HepG2 (cell line): ENCODE data around the gene EXOC3L4. TPM values are rescaled to one million over a fixed set of nuclear protein-coding genes. Genes with fewer than 3 reads are reported as not detected.
A peak's percentile ranks its signal among the peaks of the same experiment; 100 is the strongest.

Source experiments
- AKAP8 ChIP-seq: sonication (generic); formaldehyde crosslinking; IDR thresholded peaks from 2 replicates; pipeline ENCODE4 v1.5.1; 2020; ENCODE audit warnings: mild to moderate bottlenecking, missing genetic modification reagents
- FOXP1 ChIP-seq, 2 experiments: fragments of 450-650 bp in 1 of 2; IDR thresholded peaks; 2 replicates each; pipeline ENCODE4 v1.6.1; 2017 to 2018; ENCODE audit warnings: antibody characterized with exemption in 1 of 2
- HHEX ChIP-seq: IDR thresholded peaks from 2 replicates; pipeline ENCODE4 v1.6.1; 2016; ENCODE audit warnings: control low read depth
- PHF21A ChIP-seq: sonication (generic); formaldehyde crosslinking; IDR thresholded peaks from 2 replicates; pipeline ENCODE4 v1.5.0; 2020; ENCODE audit warnings: mild to moderate bottlenecking, missing genetic modification reagents
- ZBTB8A ChIP-seq: sonication (generic); formaldehyde crosslinking; IDR thresholded peaks from 2 replicates; pipeline ENCODE4 v1.4.0; 2020; ENCODE audit warnings: mild to moderate bottlenecking, low read depth, missing genetic modification reagents, borderline replicate concordance
- ZNF782 ChIP-seq: sonication (generic); formaldehyde crosslinking; IDR thresholded peaks from 2 replicates; pipeline ENCODE4 v1.4.0; 2020; ENCODE audit warnings: missing genetic modification reagents, mild to moderate bottlenecking, borderline replicate concordance
- polyA plus RNA-seq, 8 experiments: library from polyadenylated mRNA; depleted of rRNA in 3 of 8; stranded (reverse) in 7 of 8; unstranded in 1 of 8; fragments of >200 nt; fragmentation: Illumina TruSeq in 4 of 8; extraction: Trizol in 4 of 8; gene quantifications; 2 replicates each; pipeline versions ENCODE4 v1.2.1 to v1.2.3, GENCODE V29; 2011 to 2016; ENCODE audit warnings: low read depth in 4 of 8, missing spikeins in 1 of 8, mixed read lengths in 1 of 8; ENCODE audit not compliant: insufficient read depth in 1 of 8
- total RNA-seq, 5 experiments: library from RNA; depleted of rRNA; stranded (reverse); fragments of >200 nt; fragmentation: Illumina TruSeq; extraction: Trizol; gene quantifications; 2 replicates each; pipeline ENCODE4 v1.2.3, GENCODE V29; 2016; ENCODE audit warnings: low read depth in 1 of 5
- TF ChIP-seq, protein P1 (sequence below): sonication (generic); formaldehyde crosslinking; IDR thresholded peaks from 2 replicates; pipeline ENCODE4 v1.4.0; 2020; ENCODE audit warnings: mild to moderate bottlenecking, missing genetic modification reagents
- TF ChIP-seq, protein P2 (sequence below): sonication (generic); formaldehyde crosslinking; conservative IDR thresholded peaks from 2 replicates; pipeline ENCODE4 v1.5.0; 2020; ENCODE audit warnings: missing genetic modification reagents
- TF ChIP-seq, protein P3 (sequence below), 2 experiments: fragments of 450-650 bp in 1 of 2; sonication (generic) in 1 of 2; formaldehyde crosslinking in 1 of 2; IDR thresholded peaks; 2 replicates each; pipeline versions ENCODE4 v1.6.1 to v1.8.0; 2016 to 2022; ENCODE audit warnings: antibody characterized with exemption in 1 of 2, mild to moderate bottlenecking in 1 of 2, missing genetic modification reagents in 1 of 2
- TF ChIP-seq, protein P4 (sequence below): sonication (generic); formaldehyde crosslinking; IDR thresholded peaks from 2 replicates; pipeline ENCODE4 v1.4.0; 2020; ENCODE audit warnings: mild to moderate bottlenecking, low read depth, missing genetic modification reagents

Gene EXOC3L4
- total and polyA plus RNA-seq, 2 of the 13 experiments (the other 11 are each of a cell fraction or from before 2014, with no cell fraction given): 11.8 to 27.0 TPM

DNA sequence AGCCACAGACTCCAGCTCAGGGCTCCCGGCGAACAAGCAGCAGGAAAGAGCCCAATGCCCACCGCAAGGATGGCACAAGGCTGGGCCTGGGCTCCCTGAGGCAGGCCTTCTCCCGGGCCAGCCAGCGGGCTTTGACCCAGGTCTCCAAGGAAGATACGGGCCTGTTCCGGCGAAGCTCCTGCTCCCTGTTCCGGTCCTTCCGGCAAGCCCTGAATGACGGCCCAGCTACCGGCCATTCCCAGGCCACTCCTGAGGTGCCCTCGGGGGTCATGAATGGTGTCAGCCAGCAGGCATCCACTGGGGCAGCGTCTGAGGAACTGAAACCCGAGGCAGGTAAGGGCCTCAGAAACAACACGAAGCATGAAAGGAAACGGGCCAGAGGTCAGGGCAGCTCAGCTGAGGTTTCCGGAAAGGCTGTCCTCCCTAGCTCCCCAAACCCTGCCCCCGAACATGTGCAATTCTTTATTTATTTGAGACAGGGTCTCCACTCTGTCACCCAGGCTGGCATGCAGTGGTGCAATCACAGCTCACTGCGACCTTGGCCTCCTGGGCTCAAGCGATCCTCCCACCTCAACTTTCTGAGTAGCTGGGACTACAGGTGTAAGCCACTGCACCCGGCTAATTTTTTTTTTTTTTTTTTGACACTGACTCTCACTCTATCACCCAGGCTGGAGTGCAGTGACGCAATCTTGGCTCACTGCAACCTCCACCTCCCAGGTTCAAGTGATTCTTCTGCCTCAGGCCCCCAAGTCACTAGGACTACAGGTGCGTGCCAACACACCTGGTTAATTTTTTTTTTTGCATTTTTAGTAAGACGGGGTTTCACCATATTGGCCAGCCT is 6.0 kb downstream of the EXOC3L4 start (continued):
- peak; percentile 72; the same call in 1 of the 2 replicates for TF ChIP-seq ZBTB8A (CRISPR knock-in tag)
- TF ChIP-seq AKAP8 (CRISPR knock-in tag): no peak
- no peak for TF ChIP-seq FOXP1 (IDR thresholded peaks at IDR 0.05)
- peak; percentile 64; the same call in 1 of the 2 replicates for TF ChIP-seq FOXP1 (CRISPR knock-in tag; IDR thresholded peaks at IDR 0.05)
- TF ChIP-seq, protein P1, sequence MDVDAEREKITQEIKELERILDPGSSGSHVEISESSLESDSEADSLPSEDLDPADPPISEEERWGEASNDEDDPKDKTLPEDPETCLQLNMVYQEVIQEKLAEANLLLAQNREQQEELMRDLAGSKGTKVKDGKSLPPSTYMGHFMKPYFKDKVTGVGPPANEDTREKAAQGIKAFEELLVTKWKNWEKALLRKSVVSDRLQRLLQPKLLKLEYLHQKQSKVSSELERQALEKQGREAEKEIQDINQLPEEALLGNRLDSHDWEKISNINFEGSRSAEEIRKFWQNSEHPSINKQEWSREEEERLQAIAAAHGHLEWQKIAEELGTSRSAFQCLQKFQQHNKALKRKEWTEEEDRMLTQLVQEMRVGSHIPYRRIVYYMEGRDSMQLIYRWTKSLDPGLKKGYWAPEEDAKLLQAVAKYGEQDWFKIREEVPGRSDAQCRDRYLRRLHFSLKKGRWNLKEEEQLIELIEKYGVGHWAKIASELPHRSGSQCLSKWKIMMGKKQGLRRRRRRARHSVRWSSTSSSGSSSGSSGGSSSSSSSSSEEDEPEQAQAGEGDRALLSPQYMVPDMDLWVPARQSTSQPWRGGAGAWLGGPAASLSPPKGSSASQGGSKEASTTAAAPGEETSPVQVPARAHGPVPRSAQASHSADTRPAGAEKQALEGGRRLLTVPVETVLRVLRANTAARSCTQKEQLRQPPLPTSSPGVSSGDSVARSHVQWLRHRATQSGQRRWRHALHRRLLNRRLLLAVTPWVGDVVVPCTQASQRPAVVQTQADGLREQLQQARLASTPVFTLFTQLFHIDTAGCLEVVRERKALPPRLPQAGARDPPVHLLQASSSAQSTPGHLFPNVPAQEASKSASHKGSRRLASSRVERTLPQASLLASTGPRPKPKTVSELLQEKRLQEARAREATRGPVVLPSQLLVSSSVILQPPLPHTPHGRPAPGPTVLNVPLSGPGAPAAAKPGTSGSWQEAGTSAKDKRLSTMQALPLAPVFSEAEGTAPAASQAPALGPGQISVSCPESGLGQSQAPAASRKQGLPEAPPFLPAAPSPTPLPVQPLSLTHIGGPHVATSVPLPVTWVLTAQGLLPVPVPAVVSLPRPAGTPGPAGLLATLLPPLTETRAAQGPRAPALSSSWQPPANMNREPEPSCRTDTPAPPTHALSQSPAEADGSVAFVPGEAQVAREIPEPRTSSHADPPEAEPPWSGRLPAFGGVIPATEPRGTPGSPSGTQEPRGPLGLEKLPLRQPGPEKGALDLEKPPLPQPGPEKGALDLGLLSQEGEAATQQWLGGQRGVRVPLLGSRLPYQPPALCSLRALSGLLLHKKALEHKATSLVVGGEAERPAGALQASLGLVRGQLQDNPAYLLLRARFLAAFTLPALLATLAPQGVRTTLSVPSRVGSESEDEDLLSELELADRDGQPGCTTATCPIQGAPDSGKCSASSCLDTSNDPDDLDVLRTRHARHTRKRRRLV (CRISPR knock-in tag): 0 out of 2 replicates have a peak, but pooled peaks have one; percentile 5
- TF ChIP-seq, protein P2, sequence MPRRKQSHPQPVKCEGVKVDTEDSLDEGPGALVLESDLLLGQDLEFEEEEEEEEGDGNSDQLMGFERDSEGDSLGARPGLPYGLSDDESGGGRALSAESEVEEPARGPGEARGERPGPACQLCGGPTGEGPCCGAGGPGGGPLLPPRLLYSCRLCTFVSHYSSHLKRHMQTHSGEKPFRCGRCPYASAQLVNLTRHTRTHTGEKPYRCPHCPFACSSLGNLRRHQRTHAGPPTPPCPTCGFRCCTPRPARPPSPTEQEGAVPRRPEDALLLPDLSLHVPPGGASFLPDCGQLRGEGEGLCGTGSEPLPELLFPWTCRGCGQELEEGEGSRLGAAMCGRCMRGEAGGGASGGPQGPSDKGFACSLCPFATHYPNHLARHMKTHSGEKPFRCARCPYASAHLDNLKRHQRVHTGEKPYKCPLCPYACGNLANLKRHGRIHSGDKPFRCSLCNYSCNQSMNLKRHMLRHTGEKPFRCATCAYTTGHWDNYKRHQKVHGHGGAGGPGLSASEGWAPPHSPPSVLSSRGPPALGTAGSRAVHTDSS: no peak
- peak; percentile 99 for TF ChIP-seq PHF21A (CRISPR knock-in tag)
- TF ChIP-seq, protein P3, sequence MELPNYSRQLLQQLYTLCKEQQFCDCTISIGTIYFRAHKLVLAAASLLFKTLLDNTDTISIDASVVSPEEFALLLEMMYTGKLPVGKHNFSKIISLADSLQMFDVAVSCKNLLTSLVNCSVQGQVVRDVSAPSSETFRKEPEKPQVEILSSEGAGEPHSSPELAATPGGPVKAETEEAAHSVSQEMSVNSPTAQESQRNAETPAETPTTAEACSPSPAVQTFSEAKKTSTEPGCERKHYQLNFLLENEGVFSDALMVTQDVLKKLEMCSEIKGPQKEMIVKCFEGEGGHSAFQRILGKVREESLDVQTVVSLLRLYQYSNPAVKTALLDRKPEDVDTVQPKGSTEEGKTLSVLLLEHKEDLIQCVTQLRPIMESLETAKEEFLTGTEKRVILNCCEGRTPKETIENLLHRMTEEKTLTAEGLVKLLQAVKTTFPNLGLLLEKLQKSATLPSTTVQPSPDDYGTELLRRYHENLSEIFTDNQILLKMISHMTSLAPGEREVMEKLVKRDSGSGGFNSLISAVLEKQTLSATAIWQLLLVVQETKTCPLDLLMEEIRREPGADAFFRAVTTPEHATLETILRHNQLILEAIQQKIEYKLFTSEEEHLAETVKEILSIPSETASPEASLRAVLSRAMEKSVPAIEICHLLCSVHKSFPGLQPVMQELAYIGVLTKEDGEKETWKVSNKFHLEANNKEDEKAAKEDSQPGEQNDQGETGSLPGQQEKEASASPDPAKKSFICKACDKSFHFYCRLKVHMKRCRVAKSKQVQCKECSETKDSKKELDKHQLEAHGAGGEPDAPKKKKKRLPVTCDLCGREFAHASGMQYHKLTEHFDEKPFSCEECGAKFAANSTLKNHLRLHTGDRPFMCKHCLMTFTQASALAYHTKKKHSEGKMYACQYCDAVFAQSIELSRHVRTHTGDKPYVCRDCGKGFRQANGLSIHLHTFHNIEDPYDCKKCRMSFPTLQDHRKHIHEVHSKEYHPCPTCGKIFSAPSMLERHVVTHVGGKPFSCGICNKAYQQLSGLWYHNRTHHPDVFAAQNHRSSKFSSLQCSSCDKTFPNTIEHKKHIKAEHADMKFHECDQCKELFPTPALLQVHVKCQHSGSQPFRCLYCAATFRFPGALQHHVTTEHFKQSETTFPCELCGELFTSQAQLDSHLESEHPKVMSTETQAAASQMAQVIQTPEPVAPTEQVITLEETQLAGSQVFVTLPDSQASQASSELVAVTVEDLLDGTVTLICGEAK (IDR thresholded peaks at IDR 0.05): no peak
- TF ChIP-seq, protein P3 (CRISPR knock-in tag; IDR thresholded peaks at IDR 0.05): peak; percentile 81
- TF ChIP-seq, protein P4, sequence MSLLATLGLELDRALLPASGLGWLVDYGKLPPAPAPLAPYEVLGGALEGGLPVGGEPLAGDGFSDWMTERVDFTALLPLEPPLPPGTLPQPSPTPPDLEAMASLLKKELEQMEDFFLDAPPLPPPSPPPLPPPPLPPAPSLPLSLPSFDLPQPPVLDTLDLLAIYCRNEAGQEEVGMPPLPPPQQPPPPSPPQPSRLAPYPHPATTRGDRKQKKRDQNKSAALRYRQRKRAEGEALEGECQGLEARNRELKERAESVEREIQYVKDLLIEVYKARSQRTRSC: 0 out of 2 replicates have a peak, but pooled peaks have one; percentile 56
- TF ChIP-seq HHEX (CRISPR knock-in tag): no peak; the same call in 1 of the 2 replicates
- peak; percentile 77 for TF ChIP-seq ZNF782 (CRISPR knock-in tag)
